OCI-LY7 (cell line): Measurements from ENCODE around the gene CCDC8. TPM values are rescaled to one million over a fixed set of nuclear protein-coding genes. Genes with fewer than 3 reads are reported as not detected.

Experiments used
- BruUV-seq: library from RNA; stranded (reverse); fragments of 400-500 nt; replicated peaks from 2 replicates; lab custom pipeline; 2021; lab: Mats Ljungman, UMichigan
- CTCF ChIA-PET: fragments of 300-600 bp; sonication (Branson Sonifier 250); formaldehyde crosslinking; loops from one replicate; lab custom pipeline; 2022; ENCODE audit warnings: antibody characterized with exemption; ENCODE audit not compliant: unreplicated experiment; lab: Charles Lee
- POLR2A ChIA-PET: fragments of 300-600 bp; sonication (Branson Sonifier 250); formaldehyde crosslinking; loops from one replicate; lab custom pipeline; 2022; ENCODE audit warnings: antibody characterized with exemption; lab: Charles Lee
- DNase-seq: peaks from one replicate; pipeline ENCODE4 v3.0.0-alpha.2; 2015; ENCODE audit warnings: low spot score
- H2AFZ ChIP-seq: fragments of 200-600 bp; sonication (generic), shearing (Covaris generic); 2 replicates; pipeline ENCODE4 v1.6.1; 2014; ENCODE audit warnings: mild to moderate bottlenecking, antibody characterized with exemption, low read length, moderate library complexity
- H3K27ac ChIP-seq: fragments of 200-600 bp; sonication (generic); 2 replicates; pipeline ENCODE4 v1.5.1; 2014; ENCODE audit warnings: mixed run types, low read depth, mild to moderate bottlenecking, moderate library complexity, low read length, inconsistent platforms; ENCODE audit not compliant: poor library complexity, severe bottlenecking
- H3K36me3 ChIP-seq: fragments of 200-600 bp; sonication (generic); 2 replicates; pipeline ENCODE4 v1.6.1; 2014; ENCODE audit warnings: mild to moderate bottlenecking, antibody characterized with exemption, low read length, moderate library complexity, mixed read lengths; ENCODE audit not compliant: insufficient read depth
- H3K4me1 ChIP-seq: fragments of 200-600 bp; sonication (generic); 2 replicates; pipeline ENCODE4 v1.5.1; 2014; ENCODE audit warnings: mild to moderate bottlenecking, low read length; ENCODE audit not compliant: insufficient read depth, poor library complexity, severe bottlenecking
- H3K4me2 ChIP-seq: fragments of 200-600 bp; sonication (generic); 2 replicates; pipeline ENCODE4 v1.6.1; 2014; ENCODE audit warnings: mild to moderate bottlenecking, low read length
- H3K4me3 ChIP-seq: fragments of 200-600 bp; sonication (generic); 2 replicates; pipeline ENCODE4 v1.5.1; 2014; ENCODE audit warnings: mild to moderate bottlenecking, low read depth, low read length; ENCODE audit not compliant: poor library complexity, severe bottlenecking
- H3K79me2 ChIP-seq: fragments of 200-600 bp; sonication (generic); 2 replicates; pipeline ENCODE4 v1.6.1; 2016; ENCODE audit warnings: low read depth, mild to moderate bottlenecking, low read length, moderate library complexity, mixed read lengths; ENCODE audit not compliant: insufficient read depth
- H3K9me2 ChIP-seq: fragments of 200-600 bp; sonication (generic); 2 replicates; pipeline ENCODE4 v1.6.1; 2016; ENCODE audit warnings: mild to moderate bottlenecking, low read length, mixed read lengths; ENCODE audit not compliant: insufficient read depth
- H3K9me3 ChIP-seq: fragments of 200-600 bp; sonication (generic); 2 replicates; pipeline ENCODE4 v1.6.1; 2014; ENCODE audit warnings: mild to moderate bottlenecking, mixed run types, low read length, mixed read lengths
- H4K20me1 ChIP-seq: fragments of 200-600 bp; sonication (generic); 2 replicates; pipeline ENCODE4 v1.6.1; 2014; ENCODE audit warnings: mild to moderate bottlenecking, antibody characterized with exemption, low read length, moderate library complexity, mixed read lengths; ENCODE audit not compliant: insufficient read depth
- CTCF ChIP-seq: fragments of 200-600 bp; sonication (generic); conservative IDR thresholded peaks from 2 replicates; pipeline ENCODE4 v1.5.1; 2014; ENCODE audit warnings: mild to moderate bottlenecking, antibody characterized with exemption, low read length, moderate library complexity, mixed read lengths
- EZH2phosphoT487 ChIP-seq: fragments of 200-600 bp; sonication (generic); IDR thresholded peaks from 2 replicates; pipeline ENCODE4 v1.6.1; 2018; ENCODE audit warnings: low read depth, borderline replicate concordance, mild to moderate bottlenecking, mixed run types, antibody characterized with exemption, low read length, moderate library complexity, mixed read lengths
- intact Hi-C: fragments of 100-400 bp; cut with micrococcal nuclease; formaldehyde crosslinking; loops from one replicate; pipeline ENCODE4 v1.10.0; 2022; ENCODE audit not compliant: unreplicated experiment
- total RNA-seq, 2 experiments: library from RNA; depleted of rRNA in 1 of 2; stranded (reverse); fragments of >200 nt in 1 of 2; shearing (Covaris generic) in 1 of 2; gene quantifications; 2 replicates each; pipeline ENCODE4 v1.2.3, GENCODE V29; 2014 to 2022

The CCDC8 gene
- total RNA-seq, 2 experiments from 2014 or later, result 0.09 to 0.10 TPM

- Histone ChIP-seq H3K4me1 (no peaks in the 10 kb centered on the region), H3K36me3 (peaks cover 87% of the 10 kb centered on the region), H3K4me2 (no peak overlapping the region), H3K4me3 (no peak overlapping the region), H3K27ac (no peak overlapping the region), H3K9me2 (no peaks in the 10 kb centered on the region), H4K20me1 (peaks cover 16% of the 10 kb centered on the region), H3K9me3 (no peaks in the 10 kb centered on the region), H3K79me2 (peaks cover 52% of the 10 kb centered on the region; the same call in 1 of the 2 replicates), H2AFZ (no peak overlapping the region)
- ChIA-PET POLR2A (interaction anchor here (0.7 kb wide), 1 partner anchor 45 kb away, joined by 3 read pairs; no protein-coding TSS in a partner anchor), CTCF (no interaction called here)
- TF ChIP-seq EZH2phosphoT487, result no peak
- no peak for TF ChIP-seq CTCF
- BruUV-seq, result no TSS peak
- no peak for DNase-seq
- intact Hi-C loops, result no loop called here
Measured at GRCh38 chr19:46368116-46368515, 45.2 kb downstream of the CCDC8 start.

- no peak overlapping the region for H3K4me3 ChIP-seq
- H3K36me3 ChIP-seq, result peaks cover 81% of the 10 kb centered on the region
- TF ChIP-seq EZH2phosphoT487 (no peak), CTCF (no peak)
- no peak for DNase-seq
- H3K4me1 ChIP-seq, result no peaks in the 10 kb centered on the region
- ChIA-PET POLR2A (interaction anchor here (0.7 kb wide), 1 partner anchor 45 kb away, joined by 3 read pairs; no protein-coding TSS in a partner anchor), CTCF (no interaction called here)
- no TSS peak for BruUV-seq
- peaks cover 16% of the 10 kb centered on the region for H4K20me1 ChIP-seq
- H3K9me2 ChIP-seq, result no peaks in the 10 kb centered on the region
- peaks cover 50% of the 10 kb centered on the region; the same call in 1 of the 2 replicates for H3K79me2 ChIP-seq
- intact Hi-C loops, result no loop called here
- H3K4me2 ChIP-seq, result no peak overlapping the region
- no peaks in the 10 kb centered on the region for H3K9me3 ChIP-seq
- no peak overlapping the region for H3K27ac ChIP-seq
- H2AFZ ChIP-seq, result no peak overlapping the region
Measured at GRCh38 chr19:46367426-46367825, 45.9 kb downstream of the CCDC8 start.

- intact Hi-C loops, result no loop called here
- CTCF ChIA-PET, result no interaction called here
Measured at GRCh38 chr19:46366620-46367292, 46.6 kb downstream of the CCDC8 start.

More at GRCh38 chr19:46366620-46367292, 46.6 kb downstream of the CCDC8 start:
- TF ChIP-seq CTCF (no peak), EZH2phosphoT487 (no peak)
- Histone ChIP-seq H4K20me1 (peaks cover 16% of the 10 kb centered on the region), H3K9me3 (no peaks in the 10 kb centered on the region), H3K27ac (no peak overlapping the region), H3K9me2 (no peaks in the 10 kb centered on the region), H2AFZ (no peak overlapping the region), H3K4me2 (no peak overlapping the region), H3K4me1 (peaks cover 4% of the 10 kb centered on the region), H3K4me3 (no peak overlapping the region), H3K79me2 (peaks cover 50% of the 10 kb centered on the region; the same call in 1 of the 2 replicates), H3K36me3 (peaks cover 81% of the 10 kb centered on the region)
- no TSS peak for BruUV-seq
- DNase-seq, result no peak
- POLR2A ChIA-PET, result no interaction called here
